Measurements from ENCODE around the gene HNRNPLL. TPM values are rescaled to one million over a fixed set of nuclear protein-coding genes. Genes with fewer than 3 reads are reported as not detected.

HNRNPLL gene
- polyA plus RNA-seq, 1 of the 3 experiments (the other 2 are of a cell fraction) = 24.4 TPM

GRCh38 chr2:38650717-38651116 is 48.0 kb upstream of the HNRNPLL start (continued):
- TF ChIP-seq TEAD4 (IDR thresholded peaks at IDR 0.05; ENCODE audit: borderline replicate concordance, insufficient read depth) (no peak), GABPA (IDR thresholded peaks at IDR 0.05; ENCODE audit: low read depth) (no peak), FOXM1 (IDR thresholded peaks at IDR 0.05; ENCODE audit: low read depth) (no peak), FOSL2 (IDR thresholded peaks at IDR 0.05; ENCODE audit: borderline replicate concordance, low read depth) (no peak)

GRCh38 chr2:38650012-38650411 is 47.3 kb upstream of the HNRNPLL start:
- Histone ChIP-seq H4K20me1 (ENCODE audit: insufficient read depth) (no peaks in the 10 kb centered on the region), H3K9me2 (no peaks in the 10 kb centered on the region), H3K4me2 (no peak overlapping the region), H3K9ac (no peak overlapping the region), H2AFZ (ENCODE audit: low read depth) (no peak overlapping the region), H3F3A (replicated peaks; ENCODE audit: insufficient read depth) (no peaks in the 10 kb centered on the region), H3K9me3 (no peaks in the 10 kb centered on the region), H3K27ac (ENCODE audit: low read depth in 2 of 2, low read length in 1 of 2) (no peak overlapping the region), H3K36me3 (replicated peaks in 1 of 2; ENCODE audit: control insufficient read depth in 1 of 2, insufficient read depth in 2 of 2, low read length in 1 of 2) (no peaks in the 10 kb centered on the region), H3K27me3 (ENCODE audit: insufficient read depth) (no peaks in the 10 kb centered on the region), H3K4me3 (ENCODE audit: low read depth in 2 of 2, low read length in 1 of 2) (no peak overlapping the region), H3K79me2 (ENCODE audit: insufficient read depth) (no peaks in the 10 kb centered on the region), H3K4me1 (ENCODE audit: control insufficient read depth in 1 of 2, insufficient read depth in 2 of 2, low read depth in 1 of 2, low read length in 1 of 2) (no peaks in the 10 kb centered on the region; a peak in 1 of 4 replicates)
- 75% methylated on average over 6 of the region's 6 CpGs for WGBS (ENCODE audit: low lambda C conversion rate)
- DNase-seq = no peak
- TF ChIP-seq SMC3 (IDR thresholded peaks at IDR 0.05; ENCODE audit: low read depth, low read length) (no peak), USF2 (IDR thresholded peaks at IDR 0.05; ENCODE audit: borderline replicate concordance, low read depth, low read length) (no peak)
- POLR2A ChIA-PET = no interaction called here
- CTCF ChIA-PET = interaction anchor here (2.4 kb wide), 1 partner anchor 68 kb away, joined by 7 read pairs; no protein-coding TSS in a partner anchor

GRCh38 chr2:38649176-38649728 is 46.5 kb upstream of the HNRNPLL start:
- no peak for DNase-seq
- ChIA-PET CTCF (interaction anchor here (1.0 to 2.4 kb wide), 2 partner anchors 45 to 67 kb away, joined by 3 to 7 read pairs; no protein-coding TSS in a partner anchor), POLR2A (interaction anchor here (0.6 kb wide), 1 partner anchor 18 kb away, joined by 4 read pairs; no protein-coding TSS in a partner anchor)
- no peaks in the 10 kb centered on the region for H3K9me2 ChIP-seq
- TF ChIP-seq SMC3 (IDR thresholded peaks at IDR 0.05; ENCODE audit: low read depth, low read length) = no peak
- TF ChIP-seq PBX3 (IDR thresholded peaks at IDR 0.05) = no peak
- no peak for TF ChIP-seq RXRA (IDR thresholded peaks at IDR 0.05; ENCODE audit: borderline replicate concordance, low read depth)
- no peak for TF ChIP-seq RAD21 (IDR thresholded peaks at IDR 0.05; ENCODE audit: low read length)
- no peaks in the 10 kb centered on the region for H3K9me3 ChIP-seq
- H3K4me3 ChIP-seq (ENCODE audit: low read depth in 2 of 2, low read length in 1 of 2) = no peak overlapping the region
- no peak overlapping the region for H3K4me2 ChIP-seq
- H3K9ac ChIP-seq = no peak overlapping the region
- H3K79me2 ChIP-seq (ENCODE audit: insufficient read depth) = no peaks in the 10 kb centered on the region
- no peaks in the 10 kb centered on the region for H3F3A ChIP-seq (replicated peaks; ENCODE audit: insufficient read depth)
- H4K20me1 ChIP-seq (ENCODE audit: insufficient read depth) = no peaks in the 10 kb centered on the region
- H3K36me3 ChIP-seq (replicated peaks in 1 of 2; ENCODE audit: control insufficient read depth in 1 of 2, insufficient read depth in 2 of 2, low read length in 1 of 2) = no peaks in the 10 kb centered on the region
- H3K27me3 ChIP-seq (ENCODE audit: insufficient read depth) = no peaks in the 10 kb centered on the region
- H3K27ac ChIP-seq (ENCODE audit: low read depth in 2 of 2, low read length in 1 of 2) = no peak overlapping the region
- no peaks in the 10 kb centered on the region; a peak in 1 of 4 replicates for H3K4me1 ChIP-seq (ENCODE audit: control insufficient read depth in 1 of 2, insufficient read depth in 2 of 2, low read depth in 1 of 2, low read length in 1 of 2)
- H2AFZ ChIP-seq (ENCODE audit: low read depth) = no peak overlapping the region
- WGBS (ENCODE audit: low lambda C conversion rate) = 92% methylated on average over 12 of the region's 12 CpGs

All from SK-N-SH (cell line).